Fibroblast of skin of right biceps (primary cell): ENCODE measurements around the gene ABCB1.
"Not testable (repeated sequence)": the region's sequence is repeated elsewhere in the genome, so short reads cannot be mapped to it uniquely, and the experiment has no call there.

Source experiments
- DNase-seq: peaks from one replicate; pipeline ENCODE4 v3.0.0-alpha.2; 2013

Gene ABCB1

DNA sequence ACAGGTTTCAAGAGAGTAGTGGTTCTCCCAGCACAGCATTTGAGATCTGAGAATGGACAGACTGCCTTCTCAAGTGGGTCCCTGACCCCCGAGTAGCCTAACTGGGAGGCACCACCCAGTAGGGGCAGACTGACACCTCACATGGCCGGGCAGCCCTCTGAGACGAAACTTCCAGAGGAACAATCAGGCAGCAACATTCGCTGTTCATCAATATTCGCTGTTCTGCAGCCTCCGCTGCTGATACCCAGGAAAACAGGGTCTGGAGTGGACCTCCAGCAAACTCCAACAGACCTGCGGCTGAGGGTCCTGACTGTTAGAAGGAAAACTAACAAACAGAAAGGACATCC lies 135.2 kb downstream of the ABCB1 start:
- not testable (repeated sequence) for DNase-seq

DNA sequence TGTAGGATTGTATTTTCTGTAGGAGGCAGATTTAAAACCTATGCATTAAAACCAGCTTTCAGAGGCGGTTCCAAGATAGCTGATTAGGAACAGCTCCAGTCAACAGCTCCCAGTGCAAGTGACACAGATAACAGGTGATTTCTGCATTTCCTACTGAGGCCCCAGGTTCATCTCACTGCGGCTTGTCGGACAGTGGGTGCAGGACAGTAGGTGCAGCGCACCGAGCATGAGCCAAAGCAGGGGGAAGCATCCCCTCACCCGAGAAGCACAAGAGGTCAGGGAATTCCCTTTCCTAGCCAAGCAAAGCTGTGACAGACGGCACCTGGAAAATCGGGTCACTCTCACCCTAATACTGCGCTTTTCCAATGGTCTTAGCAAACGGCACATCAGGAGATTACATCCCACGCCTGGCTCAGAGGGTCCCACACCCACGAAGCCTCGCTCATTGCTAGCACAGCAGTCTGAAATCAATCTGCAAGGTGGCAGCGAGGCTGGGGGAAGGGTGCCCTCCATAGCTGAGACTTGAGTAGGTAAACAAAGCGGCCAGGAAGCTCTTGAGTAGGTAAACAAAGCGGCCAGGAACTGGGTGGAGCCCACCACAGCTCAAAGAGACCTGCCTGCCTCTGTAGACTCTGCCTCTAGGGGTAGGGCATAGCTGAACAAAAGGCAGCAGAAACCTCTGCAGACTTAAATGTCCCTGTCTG lies 135.7 kb downstream of the ABCB1 start:
- not testable (repeated sequence) for DNase-seq

DNA sequence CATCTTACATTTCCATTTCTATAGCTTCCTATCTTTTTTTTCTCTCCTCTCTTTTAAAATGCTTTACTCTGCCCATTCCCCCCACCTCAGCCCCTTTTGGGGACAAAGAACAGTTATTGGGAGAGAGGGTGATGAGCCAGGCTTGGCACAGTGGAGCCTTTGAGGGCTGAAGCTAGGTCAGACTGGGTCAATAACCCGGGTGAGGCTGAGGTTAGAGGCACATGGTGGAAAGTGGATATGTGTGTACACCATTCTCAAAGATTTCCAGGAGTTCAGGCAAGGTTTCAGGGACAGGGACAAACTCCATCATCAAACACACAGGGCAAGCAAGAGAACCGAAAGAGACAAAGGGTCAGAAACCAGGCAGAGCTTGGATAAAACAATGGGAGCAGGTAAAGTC lies 136.7 kb downstream of the ABCB1 start:
- DNase-seq = no peak

- DNase-seq = not testable (repeated sequence)
Measured at GRCh38 chr7:87460444-87460843, 140.2 kb downstream of the ABCB1 start.

- no peak for DNase-seq
Measured at GRCh38 chr7:87459941-87460340, 140.7 kb downstream of the ABCB1 start.

DNA sequence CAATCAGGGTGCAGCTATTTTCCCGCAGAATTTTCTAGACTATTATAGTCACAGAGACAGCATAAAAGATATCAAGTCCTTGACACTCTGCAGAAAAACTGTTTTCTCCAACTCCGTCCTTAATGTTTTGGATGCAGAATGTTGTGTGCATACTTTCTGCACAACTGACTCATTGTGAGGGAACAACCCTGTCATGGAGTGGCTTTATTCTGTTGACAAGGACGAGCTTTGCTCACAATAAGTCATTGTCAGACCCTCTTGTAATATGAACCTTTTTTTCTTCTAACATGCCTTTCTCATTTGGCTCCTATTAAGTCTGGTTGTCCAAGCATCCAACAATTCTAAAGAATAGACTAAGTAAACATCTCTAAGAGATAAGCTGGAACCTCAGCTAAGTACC lies 142.5 kb downstream of the ABCB1 start:
- no peak for DNase-seq

DNA sequence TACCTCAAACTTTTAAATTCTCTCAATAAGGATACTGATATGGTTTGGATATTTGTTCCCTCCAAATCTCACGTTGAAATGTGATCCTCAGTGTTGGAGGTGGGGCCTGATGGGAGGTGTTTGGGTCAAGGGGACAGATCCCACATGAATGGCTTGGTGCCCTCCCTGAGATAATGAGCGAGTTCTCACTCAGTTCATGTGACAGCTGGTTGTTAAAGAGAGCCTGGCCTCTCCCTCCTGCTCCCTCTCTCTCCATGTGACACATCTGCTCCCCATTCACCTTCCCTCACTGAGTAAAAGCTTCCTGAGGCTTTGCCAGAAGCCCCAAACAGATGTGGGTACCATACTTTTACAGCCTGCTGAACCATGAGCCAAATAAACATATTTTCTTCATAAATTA lies 144.4 kb downstream of the ABCB1 start:
- DNase-seq = no peak
